GM19372 (cell line): Measurements from ENCODE around the gene TRPM2.

ENCODE experiments used
- ATAC-seq: cut with Tn5 transposase; IDR thresholded peaks from one replicate; pipeline ENCODE4 v1.9.1; 2021; ENCODE audit warnings: mild to moderate bottlenecking, low read depth, moderate library complexity; ENCODE audit not compliant: unreplicated experiment

Gene TRPM2

DNA sequence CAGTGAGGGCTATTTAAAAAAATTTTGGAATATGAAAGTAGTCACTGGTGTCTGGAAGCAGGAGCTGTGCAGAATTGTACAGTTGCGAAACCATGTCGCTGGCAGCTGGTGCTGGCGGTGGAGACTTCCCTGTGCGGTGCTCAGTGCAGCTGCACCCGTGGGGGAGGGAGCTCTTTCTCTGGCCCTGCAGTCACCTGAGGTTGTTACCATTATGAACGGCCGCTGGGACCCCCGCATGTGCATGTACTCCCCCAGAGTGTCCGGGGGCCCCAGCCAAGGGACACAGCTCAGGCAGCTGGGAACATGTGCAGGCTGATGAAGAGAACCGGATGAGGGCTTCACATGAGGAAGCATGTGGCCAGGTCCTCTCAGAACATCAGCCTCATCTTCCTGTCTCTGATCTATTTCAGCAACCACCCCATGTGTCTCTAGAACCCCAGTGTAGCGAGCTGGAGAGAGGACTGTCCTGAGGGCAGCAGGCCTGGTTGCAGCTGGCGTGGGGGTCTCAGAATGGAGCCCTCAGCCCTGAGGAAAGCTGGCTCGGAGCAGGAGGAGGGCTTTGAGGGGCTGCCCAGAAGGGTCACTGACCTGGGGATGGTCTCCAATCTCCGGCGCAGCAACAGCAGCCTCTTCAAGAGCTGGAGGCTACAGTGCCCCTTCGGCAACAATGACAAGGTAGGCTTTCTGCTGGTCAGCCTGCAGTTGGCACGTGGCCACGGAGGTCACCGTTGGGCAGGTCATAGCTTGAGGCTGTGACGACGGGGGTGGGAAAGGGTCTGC is at the start of gene TRPM2:
TSS of gene TRPM2 (plus strand) at position 431 of the 780 bp plus-strand sequence. CDS start at position 511, 80 bp downstream.
- no peak for ATAC-seq

DNA sequence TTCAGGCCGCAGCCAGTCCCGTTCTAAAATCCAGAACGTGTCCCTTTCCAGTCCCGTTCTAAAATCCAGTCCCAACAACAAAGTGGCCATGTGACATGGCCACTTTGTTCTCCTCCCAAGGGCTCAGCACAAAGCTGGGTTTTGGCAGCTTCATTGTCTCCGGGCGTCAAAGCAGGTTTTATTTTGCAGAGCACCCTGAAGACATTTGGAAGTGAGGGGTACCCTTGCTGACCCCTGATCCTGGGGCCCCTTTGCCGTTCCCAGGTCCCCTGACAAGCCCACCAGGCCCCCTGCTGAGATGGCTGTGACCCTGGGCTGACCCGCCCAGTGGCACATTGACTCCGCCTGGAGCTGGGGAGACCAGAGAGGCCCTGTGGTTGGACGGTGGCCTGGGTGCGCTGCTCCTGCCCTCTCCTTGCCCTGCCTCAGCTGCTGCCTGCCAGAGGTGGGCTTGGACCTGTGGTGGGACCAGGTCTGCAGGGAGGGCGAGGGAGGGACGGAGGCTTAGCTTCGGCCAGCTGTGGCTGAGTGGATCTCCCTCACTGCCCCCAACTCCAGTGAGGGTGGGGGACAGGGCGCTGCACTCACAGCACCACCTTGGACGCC is 49.3 kb upstream of the TRPM2 start:
- no peak for ATAC-seq

DNA sequence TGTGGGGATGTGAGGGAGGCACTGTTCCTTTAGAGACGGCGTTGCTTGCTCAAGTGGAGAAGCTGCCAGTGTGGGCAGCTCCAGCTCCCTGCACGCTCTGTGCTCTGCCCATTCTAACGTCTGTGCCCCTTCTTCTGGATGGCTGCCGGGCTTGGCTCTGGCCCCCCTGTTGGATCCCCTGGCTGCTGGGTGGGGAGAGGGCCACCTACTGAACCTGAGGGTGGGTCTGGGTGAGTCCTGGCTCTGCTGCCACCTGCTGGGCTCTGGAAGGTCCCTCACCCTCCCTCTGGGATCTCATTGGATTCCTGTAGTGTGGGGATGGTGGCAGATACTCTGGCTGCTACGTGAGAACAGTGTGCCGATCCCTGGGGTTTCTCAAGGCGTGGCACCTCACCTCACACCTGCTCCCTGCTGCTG is 48.5 kb upstream of the TRPM2 start:
- no peak for ATAC-seq

DNA sequence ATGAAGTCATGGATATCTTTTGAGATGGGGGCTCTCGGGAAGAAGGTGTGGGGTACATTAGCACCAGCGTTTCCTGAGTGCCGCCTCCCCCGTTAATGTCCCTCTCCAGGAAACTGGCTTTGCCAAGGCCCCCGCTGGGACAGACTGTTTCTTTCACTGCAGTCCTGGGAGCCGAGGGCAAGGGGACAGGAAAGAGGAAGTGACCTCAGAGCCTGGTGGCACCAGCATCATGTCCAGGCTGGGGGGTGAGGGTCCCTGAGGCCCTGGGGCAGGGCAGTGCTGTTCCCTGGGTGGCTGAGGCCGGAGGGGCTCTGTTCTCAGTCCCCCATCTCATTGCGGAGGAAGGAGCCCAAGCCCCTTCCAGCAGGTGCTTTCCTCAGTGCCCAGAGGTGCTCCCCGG is 47.7 kb upstream of the TRPM2 start:
- ATAC-seq = no peak

DNA sequence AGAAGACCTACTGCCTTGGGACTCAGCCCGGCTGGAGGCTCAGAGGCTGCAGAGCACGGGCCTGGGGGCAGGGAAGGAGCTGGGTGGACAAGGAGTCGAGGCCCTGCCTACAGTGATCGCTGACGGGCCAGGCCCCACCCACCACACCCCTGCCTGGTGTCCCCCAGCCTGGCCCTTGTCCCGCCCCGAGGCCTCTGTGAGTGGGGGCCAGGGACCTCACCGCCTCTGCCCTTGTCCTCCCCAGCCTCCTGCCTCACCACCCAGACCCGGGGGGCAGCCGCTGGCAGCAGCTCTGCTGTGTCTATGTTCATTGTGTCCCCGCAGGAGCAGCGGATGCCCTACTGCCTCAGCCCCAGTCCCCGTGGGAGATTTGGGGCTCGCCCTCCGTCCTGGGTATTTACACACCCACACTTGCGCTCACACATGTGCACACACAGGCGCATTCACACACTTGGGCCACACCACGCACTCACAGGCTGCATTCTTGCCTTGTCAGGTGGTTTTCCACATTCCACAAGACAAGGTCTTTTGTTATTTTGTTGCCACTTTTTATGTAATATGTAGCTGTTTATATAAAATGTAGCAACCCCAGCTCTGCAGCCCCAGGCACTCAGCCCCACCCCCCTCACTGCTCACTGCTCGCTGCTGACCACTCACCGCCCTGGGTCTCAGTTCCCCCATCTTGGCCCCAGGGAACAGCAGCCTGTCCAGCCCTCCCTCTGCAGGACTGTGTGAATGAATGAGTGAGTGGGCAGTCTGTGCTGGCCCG is 46.3 kb upstream of the TRPM2 start:
- no peak for ATAC-seq

DNA sequence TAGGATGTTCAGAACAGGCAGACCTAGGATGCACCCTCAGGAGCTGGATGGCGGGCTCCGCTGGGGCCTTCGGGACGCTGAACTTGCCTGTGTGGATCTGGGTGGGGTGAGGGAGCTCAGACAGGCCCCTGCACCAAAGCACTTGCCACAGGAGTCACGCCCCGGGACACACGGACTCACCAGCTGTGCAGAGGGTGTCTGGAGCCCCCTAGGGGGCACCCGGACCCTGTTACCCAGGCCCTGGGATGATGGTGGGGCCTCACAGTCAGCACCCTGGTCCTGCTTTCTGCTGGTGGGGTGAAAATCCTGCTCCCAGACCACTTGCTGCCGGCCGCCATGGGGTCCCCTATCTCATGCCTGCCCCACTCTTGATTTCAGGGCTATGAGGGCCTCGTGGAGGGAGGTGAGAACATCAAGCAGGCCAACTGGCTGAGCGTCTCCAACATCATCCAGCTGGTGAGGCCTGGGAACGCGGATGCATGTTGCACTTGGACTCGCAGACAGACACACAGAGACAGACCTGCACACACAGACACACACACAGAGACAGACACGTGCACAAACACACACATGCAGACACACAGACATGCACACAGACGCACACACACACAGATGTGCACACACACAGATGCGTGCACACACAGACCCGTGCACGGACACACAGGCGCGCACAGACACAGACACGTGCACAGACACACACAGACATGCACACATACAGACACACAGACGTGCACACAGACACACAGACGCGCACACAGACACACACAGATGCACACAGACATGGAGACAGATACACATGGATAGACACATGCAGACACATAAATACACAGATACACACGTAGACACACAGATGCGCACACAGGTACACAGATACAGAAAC is 42.6 kb upstream of the TRPM2 start:
- ATAC-seq = no peak

DNA sequence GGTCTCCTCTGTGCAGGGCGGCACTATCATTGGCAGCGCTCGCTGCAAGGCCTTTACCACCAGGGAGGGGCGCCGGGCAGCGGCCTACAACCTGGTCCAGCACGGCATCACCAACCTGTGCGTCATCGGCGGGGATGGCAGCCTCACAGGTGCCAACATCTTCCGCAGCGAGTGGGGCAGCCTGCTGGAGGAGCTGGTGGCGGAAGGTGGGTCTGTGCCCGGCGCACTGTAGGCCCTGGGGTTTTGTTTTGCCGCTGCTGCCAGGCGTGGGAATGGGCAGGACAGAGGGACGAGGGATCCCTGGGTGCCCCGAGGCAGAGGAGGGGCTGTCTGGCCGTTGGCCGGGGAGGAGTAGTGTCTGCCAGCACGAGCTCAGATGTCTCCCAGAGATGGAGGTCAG is 41.3 kb upstream of the TRPM2 start:
- ATAC-seq = no peak

DNA sequence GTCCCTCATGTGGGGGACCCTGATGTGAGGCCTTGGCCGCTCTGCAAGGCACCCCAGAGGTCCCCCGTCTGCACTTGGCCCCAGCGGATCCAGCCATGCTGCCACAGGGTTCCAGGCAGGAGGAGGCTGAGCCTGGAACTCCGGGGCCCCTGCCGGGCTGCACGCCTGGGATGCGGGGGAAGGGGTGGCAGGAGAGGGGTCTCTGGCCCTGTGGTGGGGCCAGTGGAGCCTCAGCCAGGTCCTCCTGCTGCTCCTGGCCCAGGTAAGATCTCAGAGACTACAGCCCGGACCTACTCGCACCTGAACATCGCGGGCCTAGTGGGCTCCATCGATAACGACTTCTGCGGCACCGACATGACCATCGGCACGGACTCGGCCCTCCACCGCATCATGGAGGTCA is 40.7 kb upstream of the TRPM2 start:
- no peak for ATAC-seq

DNA sequence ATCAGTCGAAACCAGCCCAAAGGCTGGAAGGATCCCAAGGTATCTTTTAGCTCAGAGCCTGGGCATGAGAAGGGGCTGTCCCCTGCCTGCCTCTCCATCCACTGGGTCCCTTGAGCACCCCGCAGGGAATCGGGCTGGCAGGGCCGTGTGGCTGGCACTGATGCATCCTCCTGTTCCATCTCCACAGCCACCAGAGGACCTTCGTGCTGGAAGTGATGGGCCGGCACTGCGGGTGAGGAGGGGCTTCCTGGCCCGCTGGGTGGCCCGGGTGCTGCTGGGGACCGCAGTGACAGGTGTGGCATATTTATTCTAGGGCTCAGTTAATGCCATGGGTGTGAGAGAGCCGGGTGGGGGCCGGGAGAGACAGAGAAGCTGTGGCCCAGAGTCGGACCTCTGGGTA is 40.0 kb upstream of the TRPM2 start:
- ATAC-seq = no peak

DNA sequence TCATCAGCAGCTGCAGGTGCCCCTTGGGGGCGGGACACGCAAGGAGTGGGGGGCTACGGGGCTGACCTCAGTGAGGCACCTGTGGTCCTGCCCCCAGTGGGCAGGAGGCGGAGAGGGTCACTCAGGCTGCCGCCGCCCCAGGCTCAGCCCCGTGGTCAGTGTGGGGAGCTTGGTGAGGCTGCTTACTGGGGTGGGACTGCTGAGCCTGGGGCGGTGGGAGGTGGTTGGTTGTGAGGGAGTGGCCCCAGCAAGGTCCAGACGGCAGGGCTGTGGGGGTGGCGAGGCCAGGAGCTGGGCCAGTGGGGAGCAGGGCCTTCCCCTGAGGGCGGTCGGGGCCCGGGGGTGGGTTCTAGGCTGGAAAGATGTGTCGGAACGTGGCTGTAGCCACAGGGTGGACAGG is 39.3 kb upstream of the TRPM2 start:
- no peak for ATAC-seq

DNA sequence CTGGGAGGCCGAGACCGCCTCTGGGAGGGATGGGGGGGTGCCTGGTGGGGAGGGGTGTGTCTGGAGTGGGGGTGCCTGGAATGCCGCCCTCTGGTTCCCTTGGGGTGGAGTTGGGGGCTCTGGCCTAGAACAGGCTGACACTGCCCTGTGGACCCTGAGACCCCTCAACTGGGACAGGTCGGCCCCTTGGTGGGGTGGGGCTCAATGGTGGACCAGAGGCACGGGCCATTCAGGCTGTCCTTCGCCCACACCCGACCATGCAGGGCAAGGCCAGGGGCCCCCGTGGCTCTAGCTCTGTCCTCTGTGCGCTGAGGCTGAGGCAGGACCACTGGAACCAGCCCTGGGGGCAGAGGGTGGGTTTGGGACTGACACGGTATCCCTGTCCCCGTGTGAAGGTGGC is 38.9 kb upstream of the TRPM2 start:
- ATAC-seq = no peak

DNA sequence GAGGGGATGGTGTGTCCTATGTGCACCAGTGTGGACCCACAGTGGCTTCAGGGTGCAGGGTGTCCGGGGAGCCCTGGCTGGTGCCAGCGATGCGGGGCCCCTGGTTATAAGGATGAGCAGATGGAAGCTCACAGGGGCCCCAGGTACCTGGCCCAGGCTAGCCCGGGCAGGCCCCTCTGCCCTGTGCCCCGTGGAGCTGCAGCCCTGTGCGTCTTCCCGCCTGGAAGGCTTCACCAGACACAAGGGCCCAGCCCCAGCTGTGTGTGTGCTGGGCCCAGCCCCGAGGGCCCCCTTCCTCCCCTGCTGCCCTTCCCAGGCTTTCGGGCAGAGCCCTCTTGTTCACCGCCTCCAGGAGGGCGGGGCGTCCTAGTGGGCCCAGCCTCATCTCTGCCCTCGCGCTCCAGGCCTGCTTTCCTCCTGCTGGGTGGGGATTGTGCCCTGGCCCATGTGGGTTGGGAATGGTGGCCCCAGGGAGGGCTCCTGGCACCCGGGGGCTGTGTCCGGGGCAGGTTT is 37.7 kb upstream of the TRPM2 start:
- no peak for ATAC-seq

DNA sequence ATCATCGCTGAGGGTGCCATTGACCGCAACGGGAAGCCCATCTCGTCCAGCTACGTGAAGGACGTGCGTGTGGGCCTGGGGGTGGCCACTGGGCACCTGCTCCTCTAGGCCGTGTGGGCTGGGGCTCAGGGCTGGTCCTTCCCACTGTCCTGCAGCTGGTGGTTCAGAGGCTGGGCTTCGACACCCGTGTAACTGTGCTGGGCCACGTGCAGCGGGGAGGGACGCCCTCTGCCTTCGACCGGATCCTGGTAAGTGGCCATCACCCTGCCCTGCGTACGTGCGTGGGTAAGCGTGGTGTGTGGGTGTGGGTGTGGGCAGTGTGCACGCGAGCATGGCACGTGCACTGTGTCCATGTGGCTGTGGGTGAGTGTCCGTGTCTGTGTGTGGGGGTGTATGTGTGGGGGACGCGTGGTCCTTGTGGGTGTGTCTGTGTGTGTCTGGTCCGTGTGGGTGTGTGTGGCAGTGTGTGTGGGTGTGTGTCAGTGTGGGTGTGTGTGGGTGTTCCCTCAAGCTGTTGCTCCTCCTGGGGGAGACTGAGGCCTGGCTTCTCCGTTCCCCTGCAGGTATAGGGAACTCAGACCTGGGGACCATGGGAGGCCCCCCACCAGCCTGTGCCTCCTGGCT is 37.0 kb upstream of the TRPM2 start:
- ATAC-seq = no peak

DNA sequence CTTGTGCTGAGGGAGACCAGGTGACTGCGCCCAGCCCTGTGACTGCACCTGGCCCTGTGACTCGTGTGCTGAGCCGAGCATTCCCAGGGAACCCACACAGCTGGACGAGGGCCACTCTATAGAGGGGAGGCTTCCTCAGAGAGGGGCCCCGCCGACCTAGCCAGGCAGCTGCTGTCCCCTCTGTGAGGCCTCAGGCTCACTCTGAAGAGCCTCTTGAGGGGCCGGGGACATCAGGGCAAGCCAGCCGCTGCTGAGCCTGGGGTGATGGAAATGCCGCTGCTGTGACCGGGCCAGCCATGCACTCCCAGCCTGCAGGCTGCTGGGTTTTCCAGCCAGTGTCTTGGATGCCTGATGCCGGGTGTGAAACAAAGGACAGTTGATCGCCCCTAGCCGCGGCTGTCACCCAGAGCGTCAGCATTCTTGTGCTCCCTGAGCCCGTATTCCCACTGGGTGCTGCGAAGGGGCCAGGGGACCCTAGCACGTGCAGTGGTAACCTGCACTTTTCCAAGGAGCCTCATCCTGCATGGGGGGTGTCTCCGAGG is 36.1 kb upstream of the TRPM2 start:
- no peak for ATAC-seq

DNA sequence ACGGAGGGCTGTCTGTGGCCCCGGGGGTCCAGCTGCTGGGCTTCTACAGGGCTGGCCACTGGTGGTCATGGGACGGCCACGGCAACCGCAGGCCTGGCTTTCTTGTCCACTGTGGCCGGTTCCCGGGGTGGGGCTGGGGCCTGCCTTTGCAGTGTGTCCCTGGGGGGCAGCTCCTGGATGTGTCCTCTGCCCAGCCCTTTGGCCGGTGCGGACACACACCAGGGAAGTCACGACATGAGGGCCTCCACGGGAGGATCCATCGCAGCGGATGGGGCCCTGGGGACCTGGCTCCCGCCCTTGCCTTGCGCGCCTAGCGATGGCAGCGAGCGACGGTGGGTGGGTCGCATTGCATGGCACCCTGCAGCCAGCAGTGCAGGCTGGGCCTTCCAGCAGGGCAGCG is 35.5 kb upstream of the TRPM2 start:
- ATAC-seq = no peak

DNA sequence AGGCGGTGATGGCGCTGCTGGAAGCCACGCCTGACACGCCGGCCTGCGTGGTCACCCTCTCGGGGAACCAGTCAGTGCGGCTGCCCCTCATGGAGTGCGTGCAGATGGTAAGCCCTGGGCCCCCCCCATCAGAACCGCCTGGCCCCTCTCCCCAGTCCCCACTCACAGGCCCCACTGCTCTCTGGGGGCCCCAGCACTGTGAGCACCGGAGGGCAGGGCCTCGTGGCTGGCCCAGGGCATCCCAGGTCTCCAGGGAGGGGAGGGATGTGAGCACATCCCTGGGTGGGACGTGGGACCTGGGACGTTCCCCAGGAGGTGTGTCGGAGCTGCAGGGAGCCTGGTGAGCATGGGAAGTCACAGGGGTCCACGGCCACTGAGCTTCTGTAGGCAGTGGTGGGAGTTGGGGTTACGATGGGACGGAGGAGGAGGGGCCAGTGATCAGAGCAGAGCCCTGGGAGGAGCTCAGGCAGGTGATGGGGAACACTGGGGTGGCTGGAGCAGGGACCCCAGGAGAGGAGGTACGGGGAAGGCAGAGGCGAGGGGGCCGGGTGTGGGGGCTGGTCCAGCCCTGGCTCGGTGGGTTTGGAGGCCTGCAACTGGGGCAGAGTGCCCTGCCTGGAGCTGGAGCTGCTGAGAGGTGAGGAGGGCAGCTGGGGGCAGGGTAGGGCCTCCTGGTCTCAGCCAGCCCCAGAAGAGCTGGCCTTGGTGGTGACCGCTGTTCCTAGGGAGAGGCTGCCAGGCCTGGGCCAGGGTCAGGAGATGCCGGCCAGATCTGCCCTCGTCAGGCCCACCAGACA is 34.7 kb upstream of the TRPM2 start:
- ATAC-seq = no peak

DNA sequence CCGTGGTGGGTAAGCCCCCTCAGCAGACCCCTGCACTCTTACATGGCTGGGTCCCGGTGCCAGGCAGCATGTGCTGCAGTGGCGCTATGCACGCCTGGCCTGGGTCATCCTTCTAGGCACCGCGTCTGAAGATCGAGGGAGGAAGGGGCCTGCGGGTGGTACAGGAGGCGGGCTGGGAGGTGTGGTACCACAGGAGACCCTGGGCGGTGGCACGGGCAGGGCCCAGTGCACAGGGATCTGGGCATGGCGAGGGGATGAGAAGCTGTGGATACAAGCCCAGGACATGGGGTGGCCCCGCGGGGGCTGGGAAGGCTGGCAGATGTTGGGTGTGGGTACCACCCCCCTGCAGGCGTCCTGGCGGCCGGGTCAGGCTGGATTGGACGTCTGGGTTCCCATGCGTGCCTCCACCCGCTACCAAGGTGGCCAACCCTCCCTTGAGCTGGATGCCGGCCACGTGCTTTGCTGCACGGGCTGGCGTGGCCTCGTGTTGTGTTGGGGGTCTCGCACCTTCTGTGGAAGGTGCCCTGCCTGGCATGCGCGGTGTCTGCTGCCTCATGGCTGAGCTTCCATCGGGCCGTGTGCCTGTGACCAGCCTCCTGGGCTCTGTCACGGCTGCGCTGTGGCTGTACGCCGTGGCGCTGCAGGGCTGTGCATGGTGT is 33.9 kb upstream of the TRPM2 start:
- no peak for ATAC-seq

DNA sequence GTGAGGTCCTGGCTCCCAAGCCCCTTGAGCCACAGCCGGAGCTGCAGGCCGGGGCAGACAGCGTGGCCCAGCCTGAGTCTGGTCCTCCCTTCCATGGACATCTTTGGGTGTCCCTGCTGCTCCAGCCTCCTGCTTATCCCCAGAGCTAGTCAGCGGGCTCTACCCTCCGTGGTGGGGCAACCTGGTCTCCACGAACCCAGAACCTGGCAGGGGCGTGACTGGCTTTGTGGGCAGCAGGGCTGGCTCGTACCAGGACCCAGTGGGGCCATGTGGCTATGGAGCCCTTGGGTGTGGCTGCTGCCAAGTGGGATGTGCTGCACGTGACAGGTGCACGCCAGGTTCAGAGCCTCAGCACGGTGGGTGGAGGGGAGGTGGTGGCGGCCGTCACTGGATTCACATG is 32.6 kb upstream of the TRPM2 start:
- ATAC-seq = no peak
